GM15510 (cell line): ENCODE results near the gene TRMT2B.

ENCODE experiments used
- POLR2A ChIP-seq: IDR thresholded peaks from 3 replicates; pipeline ENCODE4 v1.6.1; 2011; ENCODE audit warnings: borderline replicate concordance; ENCODE audit not compliant: insufficient read length; ENCODE audit errors: extremely low read depth

TRMT2B gene

GRCh38 chrX:101051549-101052302 is at the start of gene TRMT2B:
Gene TRMT2B, minus strand, starts transcription at chrX:101052111. Its CDS starts 9,822 bp downstream, at chrX:101042289.
- TF ChIP-seq POLR2A, result peak; percentile 50

GRCh38 chrX:101097546-101098453 is 45.9 kb upstream of the TRMT2B start, which contains the start of gene CENPI:
Gene CENPI, plus strand, starts transcription at chrX:101098204. Its CDS starts 2,867 bp downstream, at chrX:101101071.
- TF ChIP-seq POLR2A, result peak; percentile 63

GRCh38 chrX:101091817-101092216 is 39.9 kb upstream of the TRMT2B start:
- no peak for TF ChIP-seq POLR2A

- no peak for TF ChIP-seq POLR2A
Observed at GRCh38 chrX:101081231-101081630, 29.3 kb upstream of the TRMT2B start.

- no peak for TF ChIP-seq POLR2A
Observed at GRCh38 chrX:101080326-101081124, 28.6 kb upstream of the TRMT2B start.

- TF ChIP-seq POLR2A, result no peak
Observed at GRCh38 chrX:101079736-101080270, 27.9 kb upstream of the TRMT2B start.

GRCh38 chrX:101078716-101079598 is 27.0 kb upstream of the TRMT2B start, which contains the start of gene TMEM35A:
Gene TMEM35A, plus strand, starts transcription at chrX:101078879. Its CDS starts 124 bp downstream, at chrX:101079003.
- no peak for TF ChIP-seq POLR2A

GRCh38 chrX:101071582-101071981 is 19.7 kb upstream of the TRMT2B start:
- TF ChIP-seq POLR2A, result no peak

GRCh38 chrX:101062176-101062575 is 10.3 kb upstream of the TRMT2B start:
- TF ChIP-seq POLR2A, result no peak

- no peak for TF ChIP-seq POLR2A
Observed at GRCh38 chrX:101057093-101057714, 5.3 kb upstream of the TRMT2B start.

GRCh38 chrX:101051153-101051548 is 760 bp downstream of the TRMT2B start:
- TF ChIP-seq POLR2A, result no peak

GRCh38 chrX:101040197-101040596 is 11.7 kb downstream of the TRMT2B start:
- TF ChIP-seq POLR2A, result no peak

- TF ChIP-seq POLR2A, result no peak
Observed at GRCh38 chrX:101037231-101037630, 14.7 kb downstream of the TRMT2B start.
